GM23338 (cell line): ENCODE data around the gene NT5C1A.

ENCODE experiments used
- CTCF ChIP-seq, 2 experiments: fragments of 200-600 bp in 1 of 2; sonication (generic) in 1 of 2; conservative IDR thresholded peaks; 2 replicates each; pipeline versions ENCODE4 v1.5.1 to v1.6.1; 2016 to 2017; ENCODE audit warnings: antibody characterized with exemption in 2 of 2, low read depth in 2 of 2, mild to moderate bottlenecking in 2 of 2, moderate library complexity in 1 of 2
- EZH2phosphoT487 ChIP-seq: fragments of 200-600 bp; sonication (generic); IDR thresholded peaks from one replicate; pipeline ENCODE4 v1.8.1; 2018; ENCODE audit warnings: antibody characterized with exemption; ENCODE audit not compliant: unreplicated experiment
- JUNB ChIP-seq: IDR thresholded peaks from one replicate; pipeline ENCODE4 v1.6.1; 2016; ENCODE audit warnings: antibody characterized with exemption; ENCODE audit not compliant: unreplicated experiment
- POLR2AphosphoS5 ChIP-seq: IDR thresholded peaks from 2 replicates; pipeline ENCODE4 v1.6.1; 2016; ENCODE audit warnings: antibody characterized with exemption, low read depth

GRCh38 chr1:39679821-39680220, 7.9 kb upstream of the NT5C1A start:
- TF ChIP-seq CTCF (conservative IDR thresholded peaks at IDR 0.05; ENCODE audit: low read depth in 2 of 2) (no peak), JUNB (no peak), POLR2AphosphoS5 (no peak), EZH2phosphoT487 (no peak)
